Vagina (tissue), 2 donors: ENCODE data around the gene METTL3.

Source experiments
- CTCF ChIP-seq, 3 experiments: fragments of 450-650 bp in 2 of 3; fragments of 200-600 bp in 1 of 3; sonication (generic) in 1 of 3; IDR thresholded peaks; one replicate each; pipeline ENCODE4 v1.5.1; 2017 to 2019; ENCODE audit warnings: antibody characterized with exemption in 3 of 3, mild to moderate bottlenecking in 2 of 3, moderate library complexity in 2 of 3
- POLR2A ChIP-seq, 2 donors: fragments of 450-650 bp; IDR thresholded peaks; one replicate each; pipeline ENCODE4 v1.6.1; 2017; ENCODE audit warnings: antibody characterized with exemption in 2 of 2, mild to moderate bottlenecking in 2 of 2, moderate library complexity in 2 of 2

- TF ChIP-seq POLR2A (IDR thresholded peaks at IDR 0.05) = no peak
- no peak for TF ChIP-seq CTCF (IDR thresholded peaks at IDR 0.05)
These were observed 24.5 kb downstream of the METTL3 start for GRCh38 chr14:21486640-21487087.
